Measurements from ENCODE around the gene DYSF. TPM values are rescaled to one million over a fixed set of nuclear protein-coding genes. Genes with fewer than 3 reads are reported as not detected.

DYSF gene
- total RNA-seq, 4 donors from 2014 or later: 17.4 to 40.7 (median 18.5) TPM

GRCh38 chr2:71730785-71731383 lies 277.5 kb downstream of the DYSF start:
- H3K4me1 ChIP-seq: no peaks in the 10 kb centered on the region
- H3K27ac ChIP-seq (replicated peaks in 1 of 4): no peak overlapping the region
- no peak for DNase-seq (ENCODE audit: extremely low spot score)
- H3K36me3 ChIP-seq: no peaks in the 10 kb centered on the region
- 93% methylated on average over 15 of the region's 17 CpGs for WGBS
- H3K9me3 ChIP-seq: peaks cover 0 to 1% (median 0%) of the 10 kb centered on the region in 4 donors
- no peak overlapping the region for H3K4me3 ChIP-seq
- intact Hi-C loops (cut with DNase I): no loop called here
- no peak for TF ChIP-seq EP300 (IDR thresholded peaks at IDR 0.05)
- no peak for TF ChIP-seq POLR2A (IDR thresholded peaks at IDR 0.05; ENCODE audit: low read depth)
- TF ChIP-seq CTCF (IDR thresholded peaks at IDR 0.05): no peak
- no peak for TF ChIP-seq POLR2AphosphoS5 (IDR thresholded peaks at IDR 0.05)
- H3K27me3 ChIP-seq: no peaks in the 10 kb centered on the region

GRCh38 chr2:71734620-71735019 lies 281.3 kb downstream of the DYSF start:
- Histone ChIP-seq H3K27me3 (no peaks in the 10 kb centered on the region), H3K4me3 (no peak overlapping the region), H3K36me3 (no peaks in the 10 kb centered on the region), H3K9me3 (no peaks in the 10 kb centered on the region), H3K27ac (replicated peaks in 1 of 4) (no peak overlapping the region), H3K4me1 (peaks cover 0 to 12% (median 5%) of the 10 kb centered on the region in 4 donors)
- intact Hi-C loops (cut with DNase I): no loop called here
- DNase-seq (ENCODE audit: extremely low spot score): no peak
- TF ChIP-seq POLR2A (IDR thresholded peaks at IDR 0.05; ENCODE audit: low read depth): no peak
- TF ChIP-seq POLR2AphosphoS5 (IDR thresholded peaks at IDR 0.05): no peak
- no peak for TF ChIP-seq EP300 (IDR thresholded peaks at IDR 0.05)
- no peak for TF ChIP-seq CTCF (IDR thresholded peaks at IDR 0.05)

GRCh38 chr2:71735676-71736075 lies 282.3 kb downstream of the DYSF start:
- no peak for TF ChIP-seq EP300 (IDR thresholded peaks at IDR 0.05)
- TF ChIP-seq POLR2A (IDR thresholded peaks at IDR 0.05; ENCODE audit: low read depth): no peak
- TF ChIP-seq POLR2AphosphoS5 (IDR thresholded peaks at IDR 0.05): no peak
- TF ChIP-seq CTCF (IDR thresholded peaks at IDR 0.05): no peak
- Histone ChIP-seq H3K27me3 (no peaks in the 10 kb centered on the region), H3K36me3 (no peaks in the 10 kb centered on the region), H3K9me3 (no peaks in the 10 kb centered on the region), H3K4me3 (no peak overlapping the region), H3K27ac (replicated peaks in 1 of 4) (no peak overlapping the region), H3K4me1 (peaks cover 0 to 12% (median 5%) of the 10 kb centered on the region in 4 donors)
- no peak for DNase-seq (ENCODE audit: extremely low spot score)
- 95% methylated on average over 1 of the region's 1 CpG for WGBS
- intact Hi-C loops (cut with DNase I): no loop called here

Other genes starting within 250 kb of the DYSF start
- gene PAIP2B, start 226.5 kb upstream of the DYSF start, total RNA-seq: 10 to 100 TPM; 11.2 to 16.9 (median 12.6) TPM
- gene ZNF638, start 121.8 kb upstream of the DYSF start, total RNA-seq: 100 to 1,000 TPM in 1 of 4 donors, 10 to 100 TPM in 3; 77.1 to 132 (median 86.4) TPM